Erythroblast (primary cell): ENCODE results near the gene GPRIN1.

Experiments used
- GATA1 ChIP-seq: IDR thresholded peaks from 2 replicates; pipeline ENCODE4 v1.6.1; 2011; ENCODE audit warnings: low read depth, mild to moderate bottlenecking, control low read depth, low read length, moderate library complexity
- POLR2A ChIP-seq: IDR thresholded peaks from 2 replicates; pipeline ENCODE4 v1.6.1; 2011; ENCODE audit warnings: mild to moderate bottlenecking, low read length

DNA sequence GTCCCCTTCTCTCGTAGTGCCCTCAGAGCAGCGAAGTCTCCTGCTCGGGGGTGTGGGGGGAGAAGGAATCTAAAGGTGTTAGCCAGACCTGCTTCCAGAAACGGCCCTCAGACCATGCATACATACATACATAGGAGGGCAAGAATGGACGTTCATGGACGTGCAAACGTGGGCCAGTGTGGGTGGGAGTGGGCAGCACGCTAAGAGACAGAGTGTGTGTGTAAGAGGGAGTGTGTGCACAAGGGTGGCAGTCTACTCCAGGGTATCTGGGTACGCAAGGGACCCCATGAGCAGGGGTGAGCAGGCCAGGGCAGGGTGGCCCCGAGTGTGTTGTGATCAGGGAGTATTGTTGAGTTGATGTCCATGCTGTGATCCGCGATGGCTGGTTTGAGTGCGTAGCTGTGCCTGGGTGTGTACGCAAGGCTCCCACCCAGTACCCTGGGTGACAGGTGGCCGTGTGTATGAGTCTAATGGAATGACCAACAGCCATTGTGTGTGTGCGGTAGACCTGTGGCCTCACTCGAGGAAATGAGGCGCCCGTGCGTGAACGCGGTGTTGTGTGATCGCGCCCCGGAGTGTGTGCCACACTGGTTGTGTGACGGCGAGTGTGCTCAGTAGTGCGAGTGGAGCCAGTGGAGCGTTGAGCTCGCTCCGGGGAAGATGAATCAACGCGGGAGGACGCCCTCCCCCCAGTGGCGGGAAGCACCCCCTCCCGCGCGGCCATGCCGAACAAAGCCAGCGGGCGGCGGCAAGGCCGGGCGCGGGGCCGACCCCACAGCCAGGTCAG lies 826 bp downstream of the GPRIN1 start:
- no peak for TF ChIP-seq POLR2A
- TF ChIP-seq GATA1: no peak
